Tibial artery (tissue), 4 donors: ENCODE measurements around the gene FRMPD1.
A peak's percentile ranks its signal among the peaks of the same experiment; 100 is the strongest.

Source experiments
- DNase-seq, 2 donors: peaks; one replicate each; pipeline ENCODE4 v3.0.0-alpha.2; 2019
- H3K27ac ChIP-seq, 2 donors: fragments of 200-600 bp; sonication (generic) in 1 of 2; 1 replicate in 1 of 2; 2 replicates in 1 of 2; pipeline ENCODE4 v1.5.1; 2018 to 2019; ENCODE audit warnings: mild to moderate bottlenecking in 1 of 2
- H3K27me3 ChIP-seq, 2 donors: fragments of 200-600 bp; sonication (generic) in 1 of 2; one replicate each; pipeline versions ENCODE4 v1.5.1 to v1.6.0; 2016 to 2019
- H3K36me3 ChIP-seq, 3 donors: fragments of 200-600 bp; sonication (generic) in 2 of 3; one replicate each; pipeline ENCODE4 v1.5.1; 2016 to 2019; ENCODE audit warnings: mild to moderate bottlenecking in 2 of 3
- H3K4me1 ChIP-seq, 4 donors: fragments of 200-600 bp; sonication (generic) in 2 of 4; 1 replicate in 3 of 4; 2 replicates in 1 of 4; pipeline ENCODE4 v1.5.1; 2016 to 2019
- H3K4me3 ChIP-seq, 2 donors: fragments of 200-600 bp; sonication (generic) in 1 of 2; 1 replicate in 1 of 2; 2 replicates in 1 of 2; pipeline ENCODE4 v1.5.1; 2018 to 2019; ENCODE audit warnings: mild to moderate bottlenecking in 2 of 2
- H3K9me3 ChIP-seq, 3 donors: fragments of 200-600 bp; sonication (generic) in 1 of 3; one replicate each; pipeline ENCODE4 v1.5.1; 2016 to 2019
- CTCF ChIP-seq, 2 experiments: fragments of 200-600 bp in 1 of 2; fragments of 450-650 bp in 1 of 2; IDR thresholded peaks; one replicate each; pipeline ENCODE4 v1.5.1; 2017 to 2019; ENCODE audit warnings: antibody characterized with exemption in 2 of 2, mild to moderate bottlenecking in 1 of 2, moderate library complexity in 1 of 2
- intact Hi-C: fragments of 100-400 bp; cut with DNase I; formaldehyde crosslinking; loops from one replicate; pipeline ENCODE4 v1.15.0; 2023; ENCODE audit warnings: low total_unique reads

FRMPD1 gene

DNA sequence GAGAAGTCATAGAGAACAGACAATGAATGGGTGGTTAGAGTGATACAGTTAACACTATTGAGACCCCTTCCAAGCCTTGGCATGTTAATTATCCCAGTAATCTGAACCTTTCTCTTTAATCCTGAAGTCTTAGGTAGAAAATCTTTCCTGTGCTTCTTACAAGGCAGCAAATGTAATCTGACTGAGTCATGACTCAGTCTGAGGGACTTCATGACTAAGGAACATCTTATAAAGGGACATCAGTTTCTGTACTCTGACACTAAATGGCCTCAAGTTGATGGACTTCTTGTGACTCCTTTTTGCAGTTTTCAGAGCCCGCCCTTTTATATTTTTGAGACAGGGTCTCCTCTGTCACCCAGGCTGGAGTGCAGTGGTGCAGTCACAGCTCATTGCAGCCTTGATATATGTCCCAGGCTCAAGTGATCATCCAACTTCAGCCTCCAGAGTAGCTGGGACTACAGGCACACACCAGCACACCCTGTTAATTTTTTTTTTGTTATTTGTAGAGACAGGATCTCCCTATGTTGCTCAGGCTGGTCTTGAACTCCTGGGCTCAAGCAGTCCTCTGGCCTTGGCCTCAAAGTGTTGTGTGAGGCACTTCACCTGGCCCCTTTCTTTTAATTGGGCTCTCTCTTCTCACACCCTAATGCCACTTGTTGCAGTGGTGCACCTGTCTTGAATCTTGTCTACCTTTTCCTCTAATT, 124.6 kb downstream of the FRMPD1 start:
- TF ChIP-seq CTCF (IDR thresholded peaks at IDR 0.05) = no peak
- DNase-seq = no peak
- Histone ChIP-seq H3K27ac (no peak overlapping the region), H3K9me3 (no peaks in the 10 kb centered on the region), H3K4me1 (no peaks in the 10 kb centered on the region), H3K27me3 (no peaks in the 10 kb centered on the region), H3K4me3 (no peak overlapping the region), H3K36me3 (peaks cover 52 to 86% (median 61%) of the 10 kb centered on the region in 3 donors)
- intact Hi-C loops = no loop called here

GRCh38 chr9:37776328-37776727, 125.6 kb downstream of the FRMPD1 start:
- no peaks in the 10 kb centered on the region for H3K27me3 ChIP-seq
- no peaks in the 10 kb centered on the region for H3K4me1 ChIP-seq
- no peak overlapping the region for H3K27ac ChIP-seq
- no peak for TF ChIP-seq CTCF (IDR thresholded peaks at IDR 0.05)
- peaks cover 46 to 86% (median 70%) of the 10 kb centered on the region in 3 donors for H3K36me3 ChIP-seq
- H3K4me3 ChIP-seq = no peak overlapping the region
- intact Hi-C loops = no loop called here
- DNase-seq = no peak
- no peaks in the 10 kb centered on the region for H3K9me3 ChIP-seq

- peaks cover 47 to 90% (median 76%) of the 10 kb centered on the region in 3 donors for H3K36me3 ChIP-seq
- H3K4me1 ChIP-seq = peaks cover 0 to 15% (median 4%) of the 10 kb centered on the region in 4 donors
- intact Hi-C loops = no loop called here
- H3K4me3 ChIP-seq = no peak overlapping the region
- no peaks in the 10 kb centered on the region for H3K9me3 ChIP-seq
- DNase-seq = no peak
- H3K27me3 ChIP-seq = no peaks in the 10 kb centered on the region
- no peak for TF ChIP-seq CTCF (IDR thresholded peaks at IDR 0.05)
- no peak overlapping the region for H3K27ac ChIP-seq
Observed at GRCh38 chr9:37778534-37778933, 127.8 kb downstream of the FRMPD1 start.

GRCh38 chr9:37784291-37784615, 133.5 kb downstream of the FRMPD1 start:
- Histone ChIP-seq H3K27ac (peak overlapping the region; percentile 80 to 84), H3K9me3 (no peaks in the 10 kb centered on the region), H3K4me3 (peak overlapping the region; percentile 74 to 98), H3K36me3 (peaks cover 26 to 42% (median 35%) of the 10 kb centered on the region in 3 donors), H3K4me1 (peaks cover 0 to 28% (median 16%) of the 10 kb centered on the region in 4 donors), H3K27me3 (peaks cover 0 to 4% of the 10 kb centered on the region in 2 donors)
- no peak for DNase-seq
- intact Hi-C loops = loop anchor here (10.0 kb wide), 1 partner anchor 199 kb away; no protein-coding TSS in a partner anchor
- no peak for TF ChIP-seq CTCF (IDR thresholded peaks at IDR 0.05)

DNA sequence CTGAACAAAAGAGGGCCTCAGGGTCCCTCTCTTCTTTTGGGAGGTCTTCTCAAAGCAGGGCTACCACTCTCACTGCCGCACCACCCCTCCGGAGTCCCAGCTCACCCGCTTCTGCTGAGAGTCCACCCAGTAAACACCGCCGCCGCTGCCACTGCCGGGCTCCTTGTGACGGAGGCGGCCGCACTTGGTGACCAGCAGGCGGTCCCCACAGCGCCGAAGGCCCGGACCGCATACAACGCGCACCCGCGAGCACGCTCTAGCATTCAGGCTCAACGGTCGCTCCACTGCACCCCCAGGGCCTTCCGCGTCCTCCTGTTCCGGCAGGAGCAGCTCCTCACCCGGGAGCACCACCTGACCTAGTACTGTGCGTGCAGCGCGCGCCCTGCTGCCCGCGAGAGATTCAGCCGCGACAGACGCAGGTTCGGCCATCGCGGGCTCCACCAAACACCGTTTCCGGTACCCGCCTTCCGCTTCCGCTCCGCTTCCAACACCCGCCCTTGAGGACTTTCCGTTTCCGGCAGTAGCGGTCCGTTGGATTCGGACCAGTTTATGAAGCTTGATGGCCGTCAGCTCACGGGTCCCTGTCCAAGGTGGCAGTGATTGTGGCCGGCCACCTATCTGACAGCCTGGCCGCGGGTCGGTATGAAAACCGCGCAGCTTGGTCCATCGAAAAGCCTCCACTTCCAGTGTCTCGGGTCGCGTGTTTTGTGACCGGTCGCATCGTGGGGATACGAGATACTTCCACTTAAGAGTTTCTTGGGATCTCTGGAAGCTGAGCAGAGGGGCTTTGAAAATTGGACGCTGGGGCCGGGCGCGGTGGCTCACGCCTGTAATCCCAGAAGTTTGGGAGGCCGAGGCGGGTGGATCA, 134.1 kb downstream of the FRMPD1 start, which contains the start of gene EXOSC3:
EXOSC3 (minus strand) TSS at position 449 of the 868 bp plus-strand sequence; CDS start at position 429, 20 bp downstream.
- peak; percentile 85 to 92 for DNase-seq
- Histone ChIP-seq H3K27me3 (peaks cover 0 to 4% of the 10 kb centered on the region in 2 donors), H3K4me1 (peaks cover 0 to 28% (median 16%) of the 10 kb centered on the region in 4 donors), H3K9me3 (no peaks in the 10 kb centered on the region), H3K4me3 (peak within 1 kb of the TSS; percentile 74 to 98), H3K27ac (peak within 1 kb of the TSS; percentile 80 to 84), H3K36me3 (peaks cover 20 to 36% (median 32%) of the 10 kb centered on the region in 3 donors)
- no peak for TF ChIP-seq CTCF (IDR thresholded peaks at IDR 0.05)
- intact Hi-C loops = loop anchor here (10.0 kb wide), 1 partner anchor 200 kb away; no protein-coding TSS in a partner anchor
